HG02943 (cell line): Measurements from ENCODE around the gene DOCK9.

Experiments
- ATAC-seq: cut with Tn5 transposase; IDR thresholded peaks from one replicate; pipeline ENCODE4 v1.9.1; 2021; ENCODE audit warnings: mild to moderate bottlenecking, low read depth, moderate library complexity; ENCODE audit not compliant: unreplicated experiment

The DOCK9 gene

DNA sequence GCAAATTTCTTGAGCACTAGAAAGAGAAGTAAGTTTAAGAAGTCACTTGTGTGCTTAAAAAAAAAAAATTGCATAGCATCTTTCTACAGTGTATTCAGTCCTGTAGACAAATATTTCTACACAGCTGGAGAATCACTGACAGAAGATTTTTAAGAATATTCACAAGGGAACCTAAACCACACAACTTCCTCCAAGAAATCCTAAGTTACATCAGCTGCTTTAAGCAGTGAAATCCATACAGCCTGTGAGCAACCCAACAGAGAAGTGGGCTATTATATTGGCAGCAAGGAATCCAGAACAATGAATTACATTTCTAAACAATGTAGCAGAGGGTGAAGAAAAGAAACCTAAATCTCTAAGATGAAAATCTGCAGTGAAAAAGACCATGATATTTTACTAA lies 1.5 kb downstream of the DOCK9 start:
- ATAC-seq: no peak

DNA sequence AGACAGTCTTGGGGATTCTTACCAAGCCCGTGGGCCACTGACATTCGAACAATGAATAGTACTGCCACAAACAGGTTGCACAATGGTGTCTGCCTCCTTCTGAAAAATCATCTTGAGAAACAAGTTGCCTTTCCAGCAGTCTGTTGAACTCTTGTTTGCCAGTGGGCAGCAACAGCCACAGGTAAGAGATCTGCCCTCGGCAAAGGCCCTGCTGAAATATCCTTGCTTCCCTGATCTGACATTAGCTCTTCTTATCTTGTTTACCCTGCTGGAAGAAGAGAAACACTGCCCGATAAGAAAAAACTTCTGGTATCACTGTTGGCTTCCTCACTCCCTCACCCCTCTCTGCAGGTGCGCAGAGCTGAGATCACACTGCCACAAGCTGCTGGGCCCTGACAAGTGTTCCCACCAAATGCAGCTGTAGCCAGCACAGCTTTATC lies 2.0 kb downstream of the DOCK9 start:
- no peak for ATAC-seq

DNA sequence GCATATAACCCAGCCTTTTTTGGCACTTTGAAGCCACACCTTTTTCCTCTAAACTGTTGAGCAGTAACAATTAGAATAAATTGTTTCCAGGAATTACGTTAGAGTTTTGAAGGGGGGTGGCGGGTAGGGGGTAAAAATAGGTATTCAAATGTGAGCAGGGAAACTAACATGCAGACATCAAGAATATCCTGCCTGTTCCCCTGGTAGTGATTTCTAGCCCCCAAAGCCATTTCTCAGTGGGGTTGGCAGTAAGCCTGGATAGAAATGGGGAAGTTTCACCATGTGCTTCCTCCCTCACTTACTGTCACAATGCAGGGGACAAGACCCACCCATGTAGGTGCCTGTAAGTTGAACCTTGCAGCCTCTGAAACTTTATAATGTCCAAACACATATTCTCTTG lies 3.8 kb downstream of the DOCK9 start:
- no peak for ATAC-seq

DNA sequence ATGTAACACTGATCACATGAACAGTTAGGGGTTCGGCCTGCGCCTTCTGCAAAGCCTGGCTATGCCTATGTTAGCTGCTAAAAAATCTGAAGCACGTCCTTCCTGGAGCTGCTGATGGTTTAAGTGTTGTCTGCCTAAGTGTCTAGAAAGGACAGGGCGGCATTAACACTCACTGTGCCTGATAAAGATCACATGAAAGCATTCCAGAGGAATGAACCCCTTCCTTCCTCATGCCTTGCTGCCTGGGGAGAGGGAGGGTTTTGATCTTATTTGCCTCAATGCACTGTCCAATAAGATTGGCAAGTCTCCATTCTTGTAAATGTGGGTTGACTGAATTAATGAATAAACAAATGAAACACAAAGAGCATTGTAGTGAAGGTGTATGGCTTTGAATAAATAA lies 5.2 kb downstream of the DOCK9 start:
- ATAC-seq: no peak

DNA sequence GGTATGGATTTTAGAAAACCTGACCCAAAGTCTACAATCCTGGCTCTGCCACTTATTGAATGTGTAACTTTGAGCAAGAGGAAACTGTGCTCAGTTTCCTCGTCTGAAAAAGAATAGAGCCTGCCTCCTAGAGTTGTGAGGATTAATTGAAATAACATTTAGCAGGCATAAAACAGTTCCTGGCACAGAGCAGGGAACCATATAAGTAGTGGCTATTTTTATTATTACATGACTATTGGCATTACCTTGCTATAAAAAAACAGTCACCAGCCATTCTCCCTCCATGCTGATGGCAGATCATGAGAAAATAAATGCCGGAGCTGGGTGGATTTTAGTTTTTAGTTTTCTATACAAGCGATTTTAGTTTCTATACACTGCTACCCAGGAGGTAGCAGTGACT lies 5.8 kb downstream of the DOCK9 start:
- ATAC-seq: no peak

DNA sequence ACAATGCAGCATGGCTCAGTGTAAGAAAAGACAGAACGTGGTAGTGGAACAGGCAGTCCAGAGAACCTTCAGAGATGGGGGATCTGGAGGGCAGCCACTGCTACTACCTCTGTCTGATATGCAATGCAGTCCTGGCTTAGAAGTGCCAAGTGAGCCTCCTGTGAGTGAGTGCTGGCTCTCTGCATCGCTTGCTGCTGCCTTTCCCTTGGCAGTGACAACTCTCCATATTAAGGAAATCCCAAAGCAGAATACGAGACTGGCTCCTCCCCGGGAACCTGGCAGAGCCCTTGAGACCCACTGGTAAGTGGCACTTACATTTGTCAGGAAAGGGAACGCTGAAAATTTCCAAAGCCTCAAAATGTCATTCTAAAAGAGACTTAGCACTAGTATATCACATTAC lies 7.5 kb downstream of the DOCK9 start:
- ATAC-seq: no peak

DNA sequence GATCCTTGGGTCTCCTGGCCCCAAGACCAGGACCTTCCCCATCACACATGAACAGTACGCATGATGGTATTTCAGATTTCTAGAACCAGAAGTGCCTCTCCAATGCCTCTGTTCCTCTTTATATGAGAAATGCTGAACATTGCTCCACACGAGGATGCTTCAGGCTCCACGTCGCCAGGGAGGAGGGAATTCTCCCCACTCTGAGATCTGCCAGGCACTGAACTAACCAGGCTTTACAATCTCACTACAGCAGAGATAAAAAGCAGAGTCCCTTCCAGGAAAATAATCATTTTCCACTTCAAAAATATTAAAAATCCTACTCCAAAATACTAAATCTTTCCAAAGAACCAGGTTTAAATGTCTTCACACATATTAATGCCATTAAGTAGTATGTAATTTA lies 10.4 kb downstream of the DOCK9 start:
- ATAC-seq: no peak

DNA sequence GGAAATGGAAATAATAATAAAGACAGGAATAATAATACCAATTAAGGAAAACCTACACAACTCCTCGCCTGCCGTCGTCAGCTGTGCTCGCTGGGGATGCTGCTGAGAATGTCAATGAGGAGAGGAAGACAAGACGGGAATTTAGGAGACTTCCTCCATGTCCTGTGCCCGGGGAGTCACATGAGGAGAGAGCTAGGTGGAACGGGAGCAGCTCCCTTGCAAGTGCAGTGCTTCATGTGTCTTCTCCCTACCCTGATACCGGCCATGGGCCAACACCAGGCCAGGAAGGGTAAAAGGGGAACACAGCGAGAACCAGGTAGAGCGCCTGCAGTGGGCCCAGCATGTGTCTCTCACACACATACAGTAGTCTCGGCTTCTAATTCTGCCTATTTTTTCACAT lies 11.8 kb downstream of the DOCK9 start:
- no peak for ATAC-seq

DNA sequence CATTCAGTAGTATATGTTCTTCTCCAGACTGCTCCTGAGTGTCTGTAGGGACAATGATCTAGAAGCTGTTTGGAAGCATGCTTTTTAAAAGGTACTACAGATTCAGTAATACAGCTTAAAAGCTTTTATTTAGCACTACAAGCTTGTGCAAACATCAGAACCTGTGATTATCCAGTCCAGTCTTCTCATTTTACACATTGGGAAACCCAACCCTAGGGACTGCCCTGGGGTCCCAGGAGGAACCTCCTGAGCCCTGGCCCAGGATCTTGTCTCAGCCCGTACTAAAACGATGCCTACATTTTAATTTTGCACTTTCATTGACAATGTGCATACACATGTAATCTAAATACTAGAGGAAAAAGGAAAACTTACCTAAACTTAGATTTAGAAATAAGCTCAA lies 12.5 kb downstream of the DOCK9 start:
- ATAC-seq: no peak

DNA sequence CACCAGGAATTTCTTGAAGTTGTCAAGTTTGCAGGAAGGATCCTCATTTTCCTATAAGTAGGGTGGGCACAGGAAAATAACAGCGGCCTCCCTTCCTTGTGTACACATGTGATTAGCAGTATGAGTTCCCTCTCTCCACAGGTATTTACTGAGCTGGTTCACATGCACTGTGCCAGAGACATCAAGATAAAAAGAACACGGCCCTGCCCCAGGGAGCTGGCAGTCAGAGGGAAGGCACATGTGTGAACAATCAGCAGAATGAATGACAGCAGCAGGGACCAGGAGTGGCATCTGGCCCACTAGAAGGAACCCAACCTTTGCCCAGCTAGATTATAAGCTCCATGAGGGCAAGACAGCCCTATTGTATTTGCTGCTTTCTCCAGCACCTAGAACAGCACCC lies 13.9 kb downstream of the DOCK9 start:
- ATAC-seq: no peak

DNA sequence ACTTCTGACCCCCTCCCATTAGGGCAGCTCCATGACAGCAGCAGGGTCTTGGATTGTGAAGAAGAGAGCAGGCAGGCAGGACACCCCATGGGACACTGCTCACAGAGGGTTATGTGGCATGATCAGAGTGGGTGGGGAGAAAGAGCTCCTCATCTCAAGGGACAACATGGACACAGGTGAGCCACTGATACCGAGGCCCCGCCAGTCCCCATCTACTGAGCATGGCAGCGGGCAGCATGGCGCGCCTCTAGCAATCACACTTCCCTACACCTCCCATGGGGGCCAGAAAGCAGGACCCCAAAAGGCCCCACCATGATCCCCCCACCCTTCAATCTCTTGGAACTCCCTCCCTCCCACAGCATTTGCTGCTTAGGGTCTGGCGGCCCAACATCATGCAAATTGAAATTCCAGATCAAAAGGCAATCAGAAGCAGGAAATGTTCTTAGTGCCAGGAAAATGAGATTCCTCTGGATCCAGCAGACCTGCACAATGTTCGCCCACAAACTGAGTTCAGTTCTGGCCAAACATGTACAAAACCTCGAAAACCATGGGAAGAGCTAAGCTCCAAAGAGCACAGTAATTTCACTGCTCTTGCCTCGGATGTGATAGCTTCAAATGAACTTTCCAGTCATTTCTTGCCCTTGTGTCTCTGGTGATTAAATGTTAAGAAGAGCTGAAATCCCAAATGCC lies 14.8 kb downstream of the DOCK9 start:
- no peak for ATAC-seq

DNA sequence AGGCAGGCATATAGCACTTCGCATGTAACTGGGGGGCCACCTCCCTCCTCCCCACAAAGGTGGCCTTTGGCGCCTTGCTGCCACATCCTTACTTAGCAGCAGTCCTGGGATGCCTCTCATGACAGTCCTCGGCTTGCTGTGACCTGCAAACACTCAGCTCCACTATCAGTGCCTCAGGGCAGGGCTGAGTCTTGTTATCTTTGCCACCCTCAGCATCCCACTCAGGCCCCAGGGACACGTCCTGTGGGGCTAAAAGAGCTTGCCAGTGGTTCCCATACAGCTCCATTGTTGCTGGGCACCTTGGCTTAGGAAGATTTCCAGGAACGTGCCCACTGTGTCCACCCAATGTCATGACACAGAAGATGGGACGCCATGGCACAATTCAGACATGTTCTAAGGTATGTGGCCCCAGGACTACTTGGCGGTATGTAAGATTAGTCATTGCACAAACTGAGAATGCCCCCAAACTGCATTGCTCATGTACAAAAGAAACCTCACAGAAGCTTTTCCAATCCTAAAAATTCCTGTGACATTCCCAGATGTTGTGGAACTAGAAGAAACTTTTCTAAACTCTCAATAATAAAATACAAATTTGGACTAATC lies 16.3 kb downstream of the DOCK9 start:
- no peak for ATAC-seq

DNA sequence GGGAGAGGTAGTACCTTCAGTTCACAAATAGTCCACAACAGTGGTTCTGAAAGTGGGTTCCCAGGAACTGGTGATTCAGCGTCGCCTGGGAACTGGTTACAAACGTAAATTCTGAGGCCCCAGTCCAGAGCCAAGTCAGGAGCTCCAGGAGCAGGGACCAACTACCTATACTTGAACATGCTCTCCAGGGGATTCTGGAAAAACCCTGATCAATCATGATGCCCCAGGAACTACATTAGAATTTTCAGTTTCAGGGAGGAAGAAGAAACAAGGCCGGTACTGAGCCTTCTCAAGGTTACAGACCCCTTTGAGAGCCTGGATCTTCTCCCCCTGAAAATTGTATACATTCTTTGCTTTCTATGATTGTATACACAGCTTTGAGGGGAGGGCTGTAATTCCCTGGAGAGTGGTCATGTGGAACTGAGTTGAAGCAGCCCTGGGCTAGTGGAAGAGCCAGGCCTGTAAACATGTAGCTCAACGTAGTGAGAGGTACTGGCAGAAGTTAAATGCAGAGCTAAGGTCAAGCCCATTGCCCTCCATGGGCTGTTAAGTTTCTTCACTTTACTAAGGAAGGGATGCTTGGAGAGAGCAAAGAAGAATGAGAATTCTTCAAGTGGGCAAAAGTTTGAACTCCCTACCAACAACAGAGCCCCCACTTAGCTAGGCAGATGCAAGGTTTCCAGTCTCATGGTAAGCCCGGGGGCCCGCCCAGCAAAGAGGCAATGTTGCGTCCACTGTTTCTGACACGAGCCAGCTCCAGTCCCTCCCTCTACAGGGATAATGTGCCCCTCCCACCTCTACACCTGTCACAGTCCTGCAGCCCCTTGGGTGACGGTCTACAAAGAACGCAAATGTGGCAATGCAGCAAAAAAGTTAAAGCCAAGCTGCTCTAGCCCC lies 17.0 kb downstream of the DOCK9 start:
- ATAC-seq: no peak

DNA sequence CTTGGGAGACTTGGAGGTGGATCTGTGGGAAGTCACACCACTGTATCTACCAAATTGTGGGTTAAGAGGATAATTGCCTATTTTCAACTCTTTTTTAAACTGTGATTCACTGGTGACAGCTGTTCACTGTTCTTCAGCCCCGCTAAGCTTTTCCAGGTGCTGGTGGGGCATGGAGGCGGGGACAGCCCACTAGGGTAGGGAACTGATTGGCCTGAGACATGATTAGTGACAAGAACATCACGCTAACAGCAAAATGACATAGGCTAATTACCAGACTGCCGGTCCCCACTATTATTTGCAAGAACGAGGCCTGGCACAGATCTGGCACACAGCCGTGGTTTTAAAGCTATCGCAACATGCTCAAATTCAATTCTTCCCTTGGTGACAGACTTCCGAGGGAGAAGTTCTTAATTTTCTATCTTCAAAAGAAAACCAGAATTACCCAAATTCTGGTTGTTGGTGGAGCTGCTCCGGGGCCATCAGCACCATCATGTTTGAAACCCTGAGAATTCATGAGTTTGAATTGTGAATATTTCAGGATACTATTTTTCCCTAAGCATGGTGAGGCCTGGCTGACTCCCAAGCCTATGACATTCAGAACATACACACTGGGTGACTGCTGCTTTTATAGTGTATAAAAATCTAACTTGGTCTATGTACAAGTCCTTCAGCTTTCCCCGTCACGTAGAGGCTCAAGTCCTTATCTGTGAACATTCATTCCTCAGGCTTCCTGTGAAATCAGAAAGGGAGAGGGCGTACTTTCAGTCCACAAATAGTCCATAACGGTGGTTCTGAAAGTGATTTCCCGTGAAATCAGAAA lies 17.9 kb downstream of the DOCK9 start:
- no peak for ATAC-seq

DNA sequence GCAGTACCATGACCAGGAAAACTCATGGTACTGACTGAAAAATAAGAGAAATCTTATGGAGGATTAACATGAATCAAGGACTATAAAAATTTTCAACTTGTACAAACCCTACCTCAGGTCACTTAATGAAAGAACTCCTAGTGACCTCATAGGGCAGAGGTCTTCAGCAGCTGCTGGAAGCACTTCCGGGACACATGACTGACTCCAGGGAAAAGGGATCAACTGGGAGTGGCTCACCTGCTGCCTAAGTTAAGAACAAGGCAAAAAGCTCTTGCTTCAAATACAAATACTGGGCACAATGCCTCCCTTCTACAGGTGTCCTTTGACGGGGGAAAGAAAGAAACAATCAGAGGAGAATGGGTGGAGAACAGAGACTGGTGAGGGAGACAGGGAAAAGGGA lies 18.6 kb downstream of the DOCK9 start:
- no peak for ATAC-seq

DNA sequence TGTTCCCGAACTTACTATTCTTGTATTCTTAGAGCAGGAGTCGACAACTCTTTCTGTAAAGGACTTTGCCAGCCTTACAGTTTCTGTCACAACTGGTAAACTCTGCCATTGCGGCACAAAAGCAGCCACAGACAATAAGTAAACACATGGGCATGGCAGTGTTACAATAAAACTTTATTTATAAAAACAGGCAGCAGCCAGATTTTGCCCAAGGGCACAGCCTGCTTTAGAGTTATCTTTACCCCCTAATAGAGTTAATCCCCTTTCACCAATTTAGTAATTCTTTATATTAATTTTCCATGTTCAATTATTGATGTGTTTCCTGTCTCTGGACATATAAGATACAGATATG lies 19.4 kb downstream of the DOCK9 start:
- ATAC-seq: no peak

DNA sequence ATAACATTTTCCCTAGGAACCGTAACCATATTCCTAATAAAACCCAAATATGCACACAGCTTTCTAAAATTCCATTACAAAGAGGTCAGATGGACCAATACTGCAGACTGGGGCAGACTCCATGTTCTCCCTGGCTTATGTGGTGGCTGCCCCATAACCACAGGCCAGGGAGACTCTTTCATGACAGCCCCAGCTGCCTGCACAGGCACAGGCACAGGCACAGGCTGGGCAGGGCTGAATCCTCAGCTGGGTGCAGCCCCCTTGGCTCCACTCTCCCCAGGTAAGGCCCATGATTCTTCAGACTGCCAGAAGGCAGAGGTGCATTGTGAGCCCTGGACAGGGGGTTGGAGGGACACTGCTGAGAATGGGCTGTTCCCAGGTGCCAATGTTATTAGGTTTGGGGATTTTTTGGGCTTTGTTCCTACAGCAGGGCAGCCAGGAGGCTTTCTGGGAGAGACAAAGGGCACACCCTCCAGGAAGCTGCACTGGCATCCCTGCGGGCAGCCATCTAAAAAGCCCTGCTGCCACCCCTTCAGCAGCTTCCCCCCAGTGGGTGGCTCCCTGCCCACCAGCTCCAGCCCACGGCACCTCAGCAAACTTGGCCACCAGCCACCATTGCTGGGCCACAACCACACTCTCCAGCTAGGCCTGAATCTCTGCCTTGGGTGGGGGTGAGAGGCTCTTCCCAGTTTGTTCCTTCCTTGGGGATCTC lies 20.0 kb downstream of the DOCK9 start:
- ATAC-seq: no peak

DNA sequence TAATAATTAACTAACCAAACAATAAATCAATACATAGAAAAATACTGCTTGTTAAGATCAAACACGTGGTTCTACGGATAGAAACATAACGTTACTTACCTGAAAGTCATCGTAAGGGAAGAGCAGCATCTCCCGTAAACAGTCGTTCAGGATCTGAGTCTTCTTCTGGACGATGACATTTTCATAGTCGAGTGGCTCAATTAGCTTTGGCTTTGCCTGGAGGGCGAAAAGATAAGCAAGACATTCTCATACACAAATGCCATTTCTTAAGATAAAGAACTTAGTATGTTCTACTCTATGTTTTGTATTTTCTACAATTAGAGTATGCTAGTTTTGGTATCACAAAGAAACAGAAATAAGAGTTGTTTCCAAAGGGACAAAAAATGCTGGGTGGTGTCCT lies 22.5 kb downstream of the DOCK9 start:
- ATAC-seq: no peak

DNA sequence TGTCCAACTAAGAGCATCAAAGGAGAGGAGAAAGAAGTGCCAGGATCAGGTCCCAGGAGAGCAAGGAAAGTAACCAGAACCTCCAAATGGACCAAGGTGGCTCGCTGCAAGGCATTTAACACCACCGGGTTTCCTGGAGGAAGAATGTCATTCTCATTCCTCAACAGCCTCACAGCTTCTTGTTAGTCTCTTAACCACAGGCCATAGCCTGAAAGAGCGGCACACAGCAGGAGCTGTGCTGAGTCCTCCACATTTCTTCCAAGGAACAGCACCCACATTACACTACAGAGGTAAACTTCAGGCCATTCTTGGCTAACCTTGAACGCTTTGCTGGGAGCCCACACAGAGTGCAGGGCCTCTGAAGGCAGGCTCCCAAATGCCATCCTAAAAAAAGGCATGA lies 23.6 kb downstream of the DOCK9 start:
- ATAC-seq: no peak

DNA sequence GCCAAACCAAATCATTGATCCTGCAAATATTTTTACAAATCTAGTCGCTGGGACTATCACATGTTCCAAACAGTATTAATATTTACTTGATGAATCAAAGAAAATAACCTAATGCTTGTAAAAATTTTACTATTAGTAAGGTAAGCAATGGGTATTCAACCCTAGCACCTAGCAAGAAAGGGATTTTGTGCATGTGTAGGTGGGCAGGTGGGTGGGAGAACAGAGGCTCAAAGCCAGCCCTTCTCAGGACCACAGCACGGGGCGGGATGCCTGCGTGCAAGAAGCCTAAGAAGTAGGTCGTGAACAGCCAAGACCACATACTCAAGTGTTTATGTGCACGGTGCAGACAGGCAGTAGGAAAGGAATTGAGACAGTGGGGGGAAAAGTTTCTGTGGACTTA lies 26.6 kb downstream of the DOCK9 start:
- no peak for ATAC-seq
